Fibroblast of mammary gland (primary cell): Measurements from ENCODE around the gene TBC1D5.
"Not testable (repeated sequence)": the region's sequence is repeated elsewhere in the genome, so short reads cannot be mapped to it uniquely, and the experiment has no call there.

ENCODE experiments used
- DNase-seq: peaks from one replicate; pipeline ENCODE4 v3.0.0-alpha.2; 2010; ENCODE audit warnings: low read depth
- H3K4me3 ChIP-seq: 2 replicates; pipeline ENCODE4 v1.5.1; 2011; ENCODE audit warnings: low read depth, mild to moderate bottlenecking, low read length, moderate library complexity; ENCODE audit not compliant: control insufficient read depth
- CTCF ChIP-seq: conservative IDR thresholded peaks from 2 replicates; pipeline ENCODE4 v1.5.1; 2011; ENCODE audit warnings: low read depth, low read length, inconsistent platforms; ENCODE audit not compliant: control insufficient read depth, insufficient read depth

The TBC1D5 gene

GRCh38 chr3:17742102-17742879, at the start of gene TBC1D5:
TSS of gene TBC1D5 (minus strand) at chr3:17742631. CDS start at chr3:17508570, 234,061 bp downstream.
- H3K4me3 ChIP-seq = peak within 1 kb of the TSS; percentile 73
- no peak for TF ChIP-seq CTCF
- peak; percentile 97 for DNase-seq

- no peak overlapping the region for H3K4me3 ChIP-seq
- DNase-seq = no peak
- no peak for TF ChIP-seq CTCF
These were observed 41.0 kb upstream of the TBC1D5 start for GRCh38 chr3:17783426-17783825.

GRCh38 chr3:17782751-17783150, 40.3 kb upstream of the TBC1D5 start:
- TF ChIP-seq CTCF = no peak
- H3K4me3 ChIP-seq = no peak overlapping the region
- no peak for DNase-seq

GRCh38 chr3:17780369-17780768, 37.9 kb upstream of the TBC1D5 start:
- H3K4me3 ChIP-seq = not testable (repeated sequence)

GRCh38 chr3:17779304-17780250, 37.1 kb upstream of the TBC1D5 start:
- H3K4me3 ChIP-seq, DNase-seq: not testable (repeated sequence)

More at GRCh38 chr3:17780369-17780768, 37.9 kb upstream of the TBC1D5 start:
- not testable (repeated sequence) for DNase-seq

- DNase-seq, H3K4me3 ChIP-seq: not testable (repeated sequence)
These were observed 34.9 kb upstream of the TBC1D5 start for GRCh38 chr3:17777326-17777725.

GRCh38 chr3:17775073-17775472, 32.6 kb upstream of the TBC1D5 start:
- H3K4me3 ChIP-seq = no peak overlapping the region
- no peak for TF ChIP-seq CTCF
- DNase-seq = no peak

- H3K4me3 ChIP-seq, DNase-seq: not testable (repeated sequence)
These were observed 31.9 kb upstream of the TBC1D5 start for GRCh38 chr3:17774180-17774910.
